Colonic mucosa (tissue), 4 donors: Measurements from ENCODE around the gene C2orf78. TPM values are rescaled to one million over a fixed set of nuclear protein-coding genes. Genes with fewer than 3 reads are reported as not detected.

Source experiments
- DNase-seq: peaks from one replicate; pipeline ENCODE4 v3.0.0-alpha.2; 2020
- H3K27ac ChIP-seq: fragments of 200-600 bp; one replicate; pipeline ENCODE4 v1.8.0; 2021
- H3K27me3 ChIP-seq: fragments of 200-600 bp; one replicate; pipeline ENCODE4 v1.8.0; 2021
- H3K36me3 ChIP-seq: fragments of 200-600 bp; one replicate; pipeline ENCODE4 v1.8.0; 2021
- H3K4me1 ChIP-seq: fragments of 200-600 bp; one replicate; pipeline ENCODE4 v1.8.0; 2021; ENCODE audit warnings: mild to moderate bottlenecking
- H3K4me3 ChIP-seq: fragments of 200-600 bp; one replicate; pipeline ENCODE4 v1.8.0; 2021
- H3K9ac ChIP-seq, 2 donors: one replicate each; pipeline ENCODE4 v1.7.0; 2013; ENCODE audit warnings: control low read depth in 2 of 2, low read depth in 2 of 2, low read length in 2 of 2
- H3K9me3 ChIP-seq: fragments of 200-600 bp; one replicate; pipeline ENCODE4 v1.8.0; 2021
- intact Hi-C: fragments of 100-400 bp; cut with DNase I; formaldehyde crosslinking; loops from one replicate; pipeline ENCODE4 v1.14.1; 2022
- total RNA-seq, 2 donors: library from RNA; stranded (reverse); fragmentation: NEBNext Ultra II Directional in 1 of 2; extraction: Animal tissue kit (Norgen Biotek cat#: 25700) in 1 of 2; gene quantifications; one replicate each; pipeline ENCODE4 v1.2.1, GENCODE V29; 2021
- TF ChIP-seq, protein P1 (sequence below): fragments of 200-600 bp; IDR thresholded peaks from one replicate; pipeline ENCODE4 v1.8.0; 2022; ENCODE audit warnings: antibody characterized with exemption, mild to moderate bottlenecking
- donor health status: healthy.
- donor health status: DM: no; HTN: no; CAD: no.
- donor health status: DM: no; HTN: no; CAD: no.

C2orf78 gene
- total RNA-seq, 2 donors from 2014 or later, result not detected

DNA sequence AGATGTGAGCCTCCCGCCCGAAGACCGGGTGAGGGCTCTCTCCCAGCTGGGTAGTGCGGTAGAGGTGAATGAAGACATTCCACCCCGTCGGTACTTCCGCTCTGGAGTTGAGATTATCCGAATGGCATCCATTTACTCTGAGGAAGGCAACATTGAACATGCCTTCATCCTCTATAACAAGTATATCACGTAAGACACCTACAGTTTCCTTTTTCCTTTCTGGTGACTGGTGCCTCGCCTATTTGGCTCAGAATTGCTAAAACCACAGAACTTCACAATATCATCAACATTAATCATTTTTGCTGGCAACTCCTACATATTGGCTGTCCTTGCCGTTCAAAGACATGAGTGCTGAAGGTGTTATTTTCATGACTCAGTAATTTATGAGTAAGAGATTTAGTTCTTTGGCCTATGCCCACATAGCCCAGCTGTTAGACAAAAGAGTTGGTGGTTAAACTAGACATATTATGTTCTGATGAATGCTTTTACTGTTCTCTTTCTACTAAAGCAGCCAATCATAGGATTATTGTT is 47.0 kb downstream of the C2orf78 start:
- Histone ChIP-seq H3K4me3 (no peak overlapping the region), H3K36me3 (no peaks in the 10 kb centered on the region), H3K9ac (no peak overlapping the region), H3K27me3 (no peaks in the 10 kb centered on the region), H3K27ac (no peak overlapping the region), H3K4me1 (peaks cover 6% of the 10 kb centered on the region), H3K9me3 (no peaks in the 10 kb centered on the region)
- intact Hi-C loops, result no loop called here
- no peak for DNase-seq
- TF ChIP-seq, protein P1, sequence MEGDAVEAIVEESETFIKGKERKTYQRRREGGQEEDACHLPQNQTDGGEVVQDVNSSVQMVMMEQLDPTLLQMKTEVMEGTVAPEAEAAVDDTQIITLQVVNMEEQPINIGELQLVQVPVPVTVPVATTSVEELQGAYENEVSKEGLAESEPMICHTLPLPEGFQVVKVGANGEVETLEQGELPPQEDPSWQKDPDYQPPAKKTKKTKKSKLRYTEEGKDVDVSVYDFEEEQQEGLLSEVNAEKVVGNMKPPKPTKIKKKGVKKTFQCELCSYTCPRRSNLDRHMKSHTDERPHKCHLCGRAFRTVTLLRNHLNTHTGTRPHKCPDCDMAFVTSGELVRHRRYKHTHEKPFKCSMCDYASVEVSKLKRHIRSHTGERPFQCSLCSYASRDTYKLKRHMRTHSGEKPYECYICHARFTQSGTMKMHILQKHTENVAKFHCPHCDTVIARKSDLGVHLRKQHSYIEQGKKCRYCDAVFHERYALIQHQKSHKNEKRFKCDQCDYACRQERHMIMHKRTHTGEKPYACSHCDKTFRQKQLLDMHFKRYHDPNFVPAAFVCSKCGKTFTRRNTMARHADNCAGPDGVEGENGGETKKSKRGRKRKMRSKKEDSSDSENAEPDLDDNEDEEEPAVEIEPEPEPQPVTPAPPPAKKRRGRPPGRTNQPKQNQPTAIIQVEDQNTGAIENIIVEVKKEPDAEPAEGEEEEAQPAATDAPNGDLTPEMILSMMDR, result no peak

DNA sequence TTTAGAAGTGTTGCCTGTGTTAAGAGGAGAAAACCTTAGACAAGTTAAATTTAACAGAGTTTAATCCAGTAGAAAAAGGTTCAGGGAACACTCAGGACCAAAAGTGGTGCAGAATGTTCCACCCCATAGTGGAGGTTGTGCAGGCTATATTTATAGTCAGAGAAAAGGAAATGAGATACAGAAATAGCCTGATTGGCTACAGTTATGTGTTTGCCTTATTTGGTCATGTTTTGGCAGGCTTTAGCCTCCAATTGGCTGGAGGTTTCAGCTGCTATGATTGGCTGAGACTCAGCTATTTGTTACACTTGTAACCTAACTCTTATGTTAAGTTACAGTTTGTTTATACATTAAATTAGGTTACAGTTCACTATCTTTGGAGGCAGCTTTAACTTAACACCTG is 48.9 kb downstream of the C2orf78 start:
- H3K4me3 ChIP-seq, result no peak overlapping the region
- H3K9me3 ChIP-seq, result no peaks in the 10 kb centered on the region
- no peak overlapping the region for H3K9ac ChIP-seq
- H3K36me3 ChIP-seq, result no peaks in the 10 kb centered on the region
- H3K27ac ChIP-seq, result no peak overlapping the region
- TF ChIP-seq, protein P1, result no peak
- intact Hi-C loops, result no loop called here
- H3K4me1 ChIP-seq, result peaks cover 6% of the 10 kb centered on the region
- no peaks in the 10 kb centered on the region for H3K27me3 ChIP-seq
- no peak for DNase-seq

DNA sequence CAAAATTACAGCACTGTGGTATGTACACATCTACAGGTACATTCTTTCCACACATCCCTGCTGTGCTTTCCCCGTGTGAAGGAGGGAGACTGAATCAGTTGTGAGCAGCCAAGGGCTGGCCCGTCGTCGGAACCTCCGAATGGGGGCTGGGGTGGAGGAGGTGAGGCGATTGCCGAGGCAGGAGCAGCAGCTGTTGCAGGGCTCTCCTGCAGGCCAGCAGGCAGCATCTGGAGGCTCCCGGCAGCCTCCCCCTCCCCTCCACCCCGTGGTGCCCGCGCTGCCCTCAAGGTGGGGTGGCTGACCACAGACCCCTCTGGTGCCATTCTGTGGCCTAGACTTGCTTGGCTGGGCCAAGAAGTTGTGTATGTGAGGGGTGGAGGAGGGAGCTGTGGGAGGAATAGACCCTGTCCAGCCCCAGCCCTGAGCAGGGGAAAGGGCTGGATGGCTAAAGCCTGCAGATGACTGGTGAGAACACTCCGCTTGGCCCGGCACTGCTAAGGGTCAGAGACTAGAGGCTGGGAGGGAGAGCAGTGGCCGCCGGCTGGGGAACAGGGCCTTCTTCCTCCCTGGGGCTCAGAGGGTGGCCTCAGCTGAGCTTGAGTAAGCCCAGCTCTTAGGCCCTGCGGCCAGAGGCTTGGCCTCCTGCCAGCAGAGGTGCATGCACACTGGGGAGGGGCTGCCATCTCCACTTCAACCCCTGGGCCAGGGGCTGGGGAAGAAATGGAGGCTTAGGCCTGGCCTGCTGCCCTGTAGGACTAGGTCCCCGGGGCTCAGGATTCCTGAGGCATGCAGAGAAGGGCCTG is 52.4 kb downstream of the C2orf78 start:
- TF ChIP-seq, protein P1, result no peak
- H3K36me3 ChIP-seq, result no peaks in the 10 kb centered on the region
- no peaks in the 10 kb centered on the region for H3K9me3 ChIP-seq
- no peaks in the 10 kb centered on the region for H3K27me3 ChIP-seq
- intact Hi-C loops, result no loop called here
- no peaks in the 10 kb centered on the region for H3K4me1 ChIP-seq
- no peak overlapping the region for H3K27ac ChIP-seq
- no peak overlapping the region for H3K4me3 ChIP-seq
- no peak for DNase-seq
- H3K9ac ChIP-seq, result no peak overlapping the region

DNA sequence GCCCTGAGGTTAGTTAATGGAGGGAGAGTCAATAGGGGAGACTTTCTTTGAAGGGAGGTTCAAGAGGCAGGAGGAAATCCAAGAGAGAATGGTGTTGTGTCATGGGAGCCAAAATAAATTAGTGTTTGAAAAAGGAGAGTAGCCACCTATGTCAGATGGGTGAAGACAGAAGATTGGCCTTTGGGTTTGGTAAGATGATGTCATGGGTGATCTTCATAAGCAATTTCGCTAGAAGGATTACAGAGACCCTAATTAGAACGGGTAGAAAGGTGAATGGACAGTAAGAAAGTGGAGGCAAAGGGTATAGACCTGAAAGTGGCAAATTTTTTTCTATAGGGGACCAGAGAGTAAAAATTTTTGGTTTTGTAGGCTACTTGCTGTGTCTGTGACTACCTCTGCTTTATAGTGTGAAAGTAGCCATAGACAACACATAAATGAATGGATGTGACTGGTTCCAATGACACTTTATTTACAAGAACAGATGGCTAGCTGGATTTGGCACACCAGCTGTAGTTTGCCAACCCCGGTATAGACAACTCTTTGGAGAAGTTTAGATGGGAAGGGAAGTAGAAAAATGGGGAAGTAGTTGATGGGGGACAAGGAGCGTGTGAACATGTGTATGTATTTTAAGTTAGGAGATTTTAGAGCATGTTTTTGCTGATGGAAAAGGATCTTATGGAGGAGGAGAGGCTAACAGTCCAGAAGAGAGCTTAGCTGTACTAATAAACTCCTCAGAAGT is 54.0 kb downstream of the C2orf78 start:
- H3K27ac ChIP-seq, result peak overlapping the region; percentile 14
- no peak overlapping the region for H3K4me3 ChIP-seq
- H3K27me3 ChIP-seq, result no peaks in the 10 kb centered on the region
- H3K4me1 ChIP-seq, result no peaks in the 10 kb centered on the region
- H3K36me3 ChIP-seq, result no peaks in the 10 kb centered on the region
- H3K9me3 ChIP-seq, result no peaks in the 10 kb centered on the region
- no peak for DNase-seq
- TF ChIP-seq, protein P1, result no peak
- intact Hi-C loops, result no loop called here
- H3K9ac ChIP-seq, result no peak overlapping the region

DNA sequence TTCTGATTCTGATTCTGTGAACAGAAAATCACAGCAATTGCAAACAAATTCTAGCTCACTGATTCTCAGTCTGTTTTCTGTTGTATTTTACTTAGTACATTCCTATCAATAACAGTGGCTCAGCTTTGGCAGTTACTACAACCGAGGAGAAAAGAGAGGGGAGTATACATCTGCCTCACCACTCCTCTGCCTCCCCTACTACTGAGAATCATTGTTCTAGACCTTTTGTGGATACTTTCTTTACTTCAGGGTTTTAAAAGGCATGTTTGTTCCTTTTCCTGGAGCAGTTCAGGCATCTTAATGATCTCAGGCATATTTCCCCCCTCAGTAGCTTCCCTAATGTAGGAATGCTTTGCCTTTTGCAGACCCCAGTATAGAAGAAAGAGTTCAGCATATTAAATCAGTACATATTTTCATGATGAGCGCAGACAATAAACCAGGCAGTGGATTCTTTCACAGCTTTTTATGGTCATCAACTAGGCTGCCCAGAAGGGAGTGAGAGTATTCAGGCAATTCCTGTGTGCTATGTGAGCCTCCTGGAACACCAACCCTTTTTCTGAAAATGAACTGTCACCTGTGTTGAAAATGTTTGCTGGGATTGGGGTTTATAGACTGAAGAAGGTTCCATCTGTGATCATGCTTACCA is 55.0 kb downstream of the C2orf78 start:
- intact Hi-C loops, result no loop called here
- Histone ChIP-seq H3K4me3 (no peak overlapping the region), H3K4me1 (no peaks in the 10 kb centered on the region), H3K9ac (no peak overlapping the region), H3K27ac (peak overlapping the region; percentile 14), H3K27me3 (no peaks in the 10 kb centered on the region), H3K36me3 (no peaks in the 10 kb centered on the region), H3K9me3 (no peaks in the 10 kb centered on the region)
- TF ChIP-seq, protein P1, result no peak
- DNase-seq, result no peak
